NCI-H774 (cell line): ENCODE measurements around the gene SNCAIP.

Experiments used
- DNase-seq: peaks from one replicate; lab custom pipeline; 2025; lab: John Stamatoyannopoulos, UW

The SNCAIP gene

DNA sequence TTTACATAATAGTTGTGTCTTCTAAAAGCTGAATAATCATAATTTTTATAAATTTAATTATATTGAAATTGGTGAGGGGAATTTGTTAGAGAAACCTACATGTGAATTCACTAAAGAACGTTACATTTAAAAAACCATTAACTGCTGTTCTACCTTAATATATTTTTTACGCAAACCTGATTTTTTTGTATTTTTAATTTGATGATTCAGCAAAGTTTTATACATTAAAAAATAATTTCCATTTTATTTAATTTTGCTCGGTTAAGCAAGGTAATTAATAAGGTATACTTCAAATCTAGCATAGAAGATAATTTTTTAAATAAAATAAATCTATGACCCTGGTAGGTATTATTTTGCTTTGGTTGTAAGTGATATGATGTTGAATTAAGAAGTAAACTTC is 114.3 kb downstream of the SNCAIP start:
- DNase-seq = no peak

DNA sequence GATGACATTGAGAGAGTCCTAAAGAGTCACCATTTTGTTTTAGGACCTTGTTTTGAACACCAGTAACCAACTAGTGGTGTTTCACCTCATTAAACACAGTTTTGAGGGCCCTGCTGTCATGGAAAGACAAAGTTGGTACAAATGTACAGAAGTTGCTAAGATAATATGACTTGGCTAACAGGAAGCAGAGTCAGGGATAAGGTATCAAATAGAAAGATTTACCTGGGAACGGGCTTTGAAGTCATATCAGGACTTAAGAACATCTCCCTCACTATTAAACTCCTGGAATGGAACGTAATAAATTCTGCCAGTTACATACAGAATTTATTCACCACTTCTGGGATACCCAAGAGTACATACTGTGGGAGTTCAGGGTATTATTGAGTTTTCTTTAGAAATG is 115.6 kb downstream of the SNCAIP start:
- DNase-seq = no peak

DNA sequence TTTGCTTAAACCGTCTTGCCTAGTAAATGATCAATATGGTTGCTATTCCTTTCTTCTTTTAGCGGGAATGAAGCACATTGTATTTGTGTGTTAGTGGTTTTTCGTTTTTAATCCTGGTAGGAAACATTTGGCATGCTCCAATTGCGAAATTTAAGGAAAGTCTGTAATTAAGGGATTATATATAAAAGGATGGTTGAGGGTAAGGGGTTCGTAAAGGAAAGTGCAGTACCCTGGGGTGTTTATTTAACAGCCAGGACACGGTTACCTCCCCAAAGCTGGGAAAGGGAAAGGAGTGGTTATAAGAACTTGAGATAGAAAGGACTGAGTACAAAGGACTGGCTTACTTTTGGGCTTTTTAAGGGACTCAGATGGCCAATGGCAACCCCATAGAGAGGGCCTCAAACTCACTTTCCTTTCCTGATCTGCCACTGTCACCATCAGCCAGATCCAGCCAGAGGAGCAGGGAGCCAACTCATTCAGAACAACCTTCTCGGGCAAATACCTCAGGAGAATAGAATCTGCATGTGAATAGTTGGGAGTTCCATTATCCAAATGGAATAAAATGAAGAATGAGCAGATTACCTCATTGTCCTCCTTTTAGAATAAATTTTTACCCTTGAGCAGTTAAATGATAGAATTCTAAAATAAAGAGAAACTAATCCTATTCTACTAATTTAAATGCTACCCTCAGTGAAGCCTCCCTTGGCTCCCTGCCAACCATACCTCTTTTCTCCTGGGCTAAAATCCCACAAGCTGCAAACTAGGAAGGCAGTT is 117.7 kb downstream of the SNCAIP start:
- DNase-seq = no peak

DNA sequence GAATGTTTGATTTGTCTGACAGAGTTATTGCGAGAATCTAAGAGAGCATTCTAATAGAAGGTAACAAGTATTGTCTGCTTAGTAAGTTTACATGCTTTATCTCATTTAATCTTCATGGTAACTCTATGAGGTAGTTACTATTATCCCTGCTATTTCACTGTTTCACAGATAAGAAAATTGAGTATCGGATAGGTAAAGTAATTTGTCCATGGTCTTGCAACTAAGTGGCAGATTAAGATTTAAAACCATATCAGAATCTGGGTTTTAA is 118.2 kb downstream of the SNCAIP start:
- no peak for DNase-seq

DNA sequence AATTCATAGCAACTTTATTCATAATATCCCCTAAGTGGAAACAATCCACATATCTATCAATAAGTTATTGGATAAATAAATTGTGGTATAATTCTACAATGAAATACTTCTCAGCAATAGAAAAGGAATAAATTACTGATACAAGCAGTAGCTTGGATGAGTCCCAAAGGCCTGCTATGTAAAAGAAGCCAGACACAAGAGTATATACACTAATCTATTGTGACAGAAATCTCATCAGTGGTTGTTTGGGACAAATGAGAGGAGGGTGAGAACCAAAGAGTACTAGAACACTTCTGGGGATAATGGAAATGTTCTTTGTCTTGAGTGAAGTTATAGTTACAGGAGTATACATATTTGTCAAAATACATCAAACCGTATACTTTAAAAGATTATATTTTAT is 119.3 kb downstream of the SNCAIP start:
- no peak for DNase-seq

DNA sequence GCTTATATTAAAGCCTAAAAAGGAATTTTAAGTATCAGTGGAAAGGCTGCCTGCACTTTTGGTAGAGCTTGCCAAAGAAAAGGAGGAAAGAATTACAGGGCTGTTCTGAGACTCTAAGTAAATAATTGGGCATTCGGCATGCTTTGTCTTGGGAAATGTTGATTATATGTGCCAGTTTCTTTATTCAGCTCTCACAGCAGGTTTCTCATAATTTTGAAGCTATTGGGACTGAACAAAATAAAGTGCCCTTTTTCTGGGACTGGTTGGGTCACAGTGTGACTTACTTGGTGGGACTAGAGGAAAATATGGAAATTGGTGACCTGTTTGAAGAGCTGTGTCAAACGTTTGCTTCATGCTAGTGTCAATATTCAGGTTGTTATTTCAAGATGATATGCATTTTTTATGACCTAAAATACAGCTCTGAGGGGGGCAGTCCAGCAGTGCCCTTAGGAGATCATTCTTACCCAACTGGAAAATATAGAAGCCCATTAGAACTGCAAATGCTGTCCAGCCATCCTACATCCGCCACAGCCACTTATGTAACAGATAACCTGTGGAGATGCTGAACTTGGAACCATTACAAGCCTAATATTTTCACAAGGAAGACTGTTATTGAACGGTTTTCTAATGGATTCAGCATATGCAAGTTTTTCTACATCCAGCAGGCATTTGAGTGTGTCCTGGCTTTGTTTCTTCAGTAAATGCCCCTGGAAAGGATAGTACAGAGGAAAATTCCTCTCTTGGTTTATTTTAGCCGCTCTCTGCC is 122.4 kb downstream of the SNCAIP start:
- no peak for DNase-seq

DNA sequence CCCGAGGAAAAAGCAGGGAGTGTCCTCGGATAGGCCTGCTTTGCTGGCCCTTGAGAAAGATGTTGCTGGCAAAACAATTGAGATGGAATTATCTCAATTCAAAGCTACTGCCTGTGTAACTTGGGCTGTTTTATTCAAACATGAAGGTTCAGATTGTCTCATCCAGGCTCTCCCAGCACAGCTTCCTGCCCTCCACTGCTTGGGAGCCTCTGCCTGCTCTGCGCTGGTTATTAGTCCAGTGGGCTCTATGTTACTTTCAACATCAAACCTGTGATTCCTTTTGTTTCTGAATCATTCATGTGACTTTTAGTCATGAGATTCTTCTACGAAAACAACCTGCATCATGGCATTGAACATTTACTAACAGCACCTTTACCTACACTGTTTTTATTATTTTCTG is 123.2 kb downstream of the SNCAIP start:
- DNase-seq = no peak

DNA sequence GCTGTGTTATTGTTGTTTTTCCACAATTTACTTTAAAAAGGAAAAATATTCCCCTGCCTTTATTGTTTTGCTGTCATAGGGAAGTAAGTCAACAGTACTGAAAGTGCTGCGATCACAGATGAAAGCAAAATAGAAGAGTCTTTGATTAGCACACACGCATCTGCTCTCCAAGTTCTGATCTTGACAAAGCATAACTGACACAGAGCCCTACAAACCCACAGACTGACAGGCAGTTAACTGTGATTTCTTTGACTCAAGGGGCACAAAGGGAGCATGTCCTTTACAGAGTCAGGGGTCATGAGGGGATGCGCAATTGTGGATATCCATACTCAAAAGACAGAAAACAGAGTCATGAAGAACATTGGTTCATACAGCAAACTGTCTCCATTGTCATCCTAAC is 123.7 kb downstream of the SNCAIP start:
- DNase-seq = no peak

DNA sequence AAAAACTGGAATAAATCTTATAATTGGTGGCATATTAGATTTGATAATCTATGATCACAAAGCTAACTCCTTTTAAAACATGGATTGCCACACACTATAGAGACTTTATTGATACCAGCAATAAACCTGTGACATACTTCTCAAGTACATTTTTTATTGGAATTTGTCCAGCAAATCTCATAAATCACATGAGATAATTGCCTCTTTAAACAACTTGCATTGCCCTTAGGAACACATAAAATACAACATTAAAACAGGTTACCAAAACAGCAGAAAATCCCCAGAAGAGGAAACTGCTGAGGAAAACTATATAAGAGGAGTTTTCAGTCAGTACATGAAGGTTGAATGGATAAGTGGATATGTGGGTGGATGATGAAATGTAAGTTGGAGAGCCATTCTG is 124.6 kb downstream of the SNCAIP start:
- DNase-seq = no peak

DNA sequence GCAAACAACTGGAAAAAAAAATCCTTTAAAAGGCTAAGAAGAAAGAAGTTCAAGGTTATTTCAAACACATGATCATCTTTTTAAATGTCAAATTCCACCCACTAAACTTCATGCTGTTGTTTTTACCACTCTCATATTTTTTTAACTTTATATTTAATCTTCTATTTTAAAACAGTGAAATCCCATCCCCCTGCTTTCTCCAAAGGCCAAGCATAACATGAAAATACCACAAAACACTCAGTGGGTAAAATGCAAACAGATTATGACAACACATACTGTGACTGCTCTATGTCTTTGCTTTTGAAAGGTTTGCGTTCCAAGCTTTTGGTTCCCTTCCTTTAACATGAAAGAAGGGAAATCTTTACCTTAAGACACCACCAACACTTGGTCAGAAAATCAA is 127.6 kb downstream of the SNCAIP start:
- DNase-seq = no peak

DNA sequence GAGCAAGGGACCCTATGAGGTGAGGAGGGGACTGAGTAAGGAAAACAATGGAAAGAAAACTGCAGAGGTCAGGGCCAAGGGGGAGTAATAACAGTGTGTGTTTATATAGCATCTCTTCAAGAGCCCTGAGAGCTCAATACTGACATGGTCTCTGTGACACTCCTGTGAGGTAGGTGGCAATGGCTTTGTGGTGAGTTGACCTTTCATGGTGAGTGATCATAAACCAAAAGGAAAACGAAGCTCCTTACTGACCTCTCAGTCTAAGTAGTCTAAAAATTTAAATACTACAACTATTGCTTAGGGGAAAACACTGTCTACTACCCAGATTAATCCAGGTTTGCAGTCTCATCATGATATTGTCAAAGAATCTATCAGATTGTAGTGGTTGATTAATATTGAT is 130.9 kb downstream of the SNCAIP start:
- no peak for DNase-seq

DNA sequence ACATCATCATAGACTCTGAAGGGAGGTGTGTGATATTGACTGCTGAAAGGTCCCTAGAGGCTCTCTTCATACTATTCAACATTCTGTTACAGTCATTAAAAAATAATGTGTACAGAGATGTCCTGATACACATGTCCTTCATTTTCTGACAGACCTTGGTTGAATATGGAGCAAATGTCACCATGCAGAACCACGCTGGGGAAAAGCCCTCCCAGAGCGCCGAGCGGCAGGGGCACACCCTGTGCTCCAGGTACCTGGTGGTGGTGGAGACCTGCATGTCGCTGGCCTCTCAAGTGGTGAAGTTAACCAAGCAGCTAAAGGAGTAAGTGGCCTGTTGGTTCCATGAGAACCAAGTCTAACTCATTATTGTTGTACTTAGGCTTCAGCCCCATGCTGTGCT is 132.4 kb downstream of the SNCAIP start:
- no peak for DNase-seq

DNA sequence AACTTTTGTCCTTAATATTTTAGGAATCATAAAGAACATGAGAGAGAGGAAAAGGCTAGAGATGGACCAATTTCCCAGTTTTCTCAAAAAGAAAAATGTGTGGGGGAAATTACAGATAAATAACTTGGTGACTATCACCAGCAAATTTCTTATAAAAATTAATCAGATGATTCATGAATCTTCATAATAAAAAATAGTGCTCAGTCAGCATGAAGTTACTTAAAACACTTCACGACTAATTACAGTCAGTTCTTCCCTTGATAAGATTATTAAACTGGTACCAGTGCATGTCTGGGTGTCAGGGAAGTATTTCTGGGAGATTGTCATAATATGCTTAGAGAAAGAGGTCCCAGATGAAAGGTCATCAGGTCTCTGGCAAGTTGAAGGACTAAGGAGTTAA is 133.0 kb downstream of the SNCAIP start:
- no peak for DNase-seq

DNA sequence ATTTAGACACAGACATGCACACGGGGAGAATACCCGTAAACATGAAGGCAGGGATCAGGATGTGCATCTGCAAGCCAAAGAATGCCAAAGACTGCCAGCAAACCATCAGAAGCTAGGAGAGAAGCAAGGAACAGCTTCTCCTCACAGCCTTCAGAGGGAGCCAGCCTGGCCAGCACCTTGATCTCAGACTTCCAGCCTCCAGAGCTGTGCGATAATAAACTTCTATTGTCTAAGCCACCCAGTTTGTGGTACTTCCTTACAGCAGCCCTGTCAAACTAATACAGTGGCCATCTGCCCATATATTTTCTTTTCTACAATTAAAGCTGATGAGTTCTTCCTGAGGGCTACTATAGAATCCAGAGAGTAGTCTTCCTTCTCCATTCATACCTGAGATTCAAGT is 135.0 kb downstream of the SNCAIP start:
- no peak for DNase-seq

DNA sequence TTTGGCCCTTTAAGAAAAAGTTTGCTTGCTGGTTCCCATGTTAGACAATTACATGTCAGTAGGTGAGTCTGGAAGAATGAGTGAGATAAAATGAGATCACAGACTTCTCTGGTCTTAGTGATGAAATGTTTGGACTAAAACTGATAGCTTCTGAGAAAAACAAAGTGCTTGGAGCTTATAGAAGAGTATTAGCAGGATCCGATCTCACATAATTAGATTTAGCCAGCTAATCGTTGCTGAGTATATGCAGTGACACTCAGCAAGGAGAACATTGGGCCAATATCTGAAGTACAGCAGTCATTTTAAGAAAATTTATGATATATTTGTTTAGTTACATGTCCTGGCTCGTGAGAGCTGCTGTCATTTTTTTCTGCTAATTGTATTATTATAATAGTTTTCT is 135.8 kb downstream of the SNCAIP start:
- no peak for DNase-seq

DNA sequence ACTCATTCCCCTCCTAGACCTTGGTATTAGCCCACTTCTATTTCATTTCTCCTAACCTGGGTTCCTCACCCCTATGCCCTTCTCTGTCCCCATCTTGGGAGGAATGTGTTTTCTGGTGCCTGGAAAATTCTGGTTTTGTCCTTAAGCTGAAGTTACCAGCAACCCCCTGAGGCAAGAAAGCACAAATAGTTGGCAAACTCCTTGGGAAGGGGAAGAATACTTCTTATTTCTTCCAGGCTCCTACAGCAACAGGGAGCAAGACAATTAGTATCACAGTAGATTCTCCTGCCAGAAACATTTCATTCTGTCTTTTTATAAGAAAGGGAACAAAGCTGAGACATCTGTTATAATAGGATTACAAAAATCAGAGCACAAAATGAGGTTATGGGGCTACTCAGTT is 142.5 kb downstream of the SNCAIP start:
- no peak for DNase-seq

DNA sequence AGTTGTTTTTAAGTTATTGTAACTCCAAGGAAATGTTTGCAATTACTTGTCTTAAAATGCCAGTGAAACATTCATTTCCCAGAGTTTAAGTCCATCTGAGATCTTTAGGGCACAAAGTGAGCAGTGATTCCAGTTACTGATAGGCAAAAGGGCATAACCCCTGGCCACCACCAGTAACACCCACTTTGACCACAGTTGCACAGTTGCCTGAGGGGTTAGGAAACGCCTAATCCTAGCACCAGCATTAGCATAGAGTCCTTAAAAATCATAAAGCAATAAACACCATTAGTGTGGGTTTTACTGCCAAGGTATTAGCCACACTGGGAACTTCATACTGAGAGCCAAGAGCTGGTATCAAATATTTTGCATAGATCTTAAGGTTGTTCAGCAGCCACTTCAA is 143.9 kb downstream of the SNCAIP start:
- no peak for DNase-seq

DNA sequence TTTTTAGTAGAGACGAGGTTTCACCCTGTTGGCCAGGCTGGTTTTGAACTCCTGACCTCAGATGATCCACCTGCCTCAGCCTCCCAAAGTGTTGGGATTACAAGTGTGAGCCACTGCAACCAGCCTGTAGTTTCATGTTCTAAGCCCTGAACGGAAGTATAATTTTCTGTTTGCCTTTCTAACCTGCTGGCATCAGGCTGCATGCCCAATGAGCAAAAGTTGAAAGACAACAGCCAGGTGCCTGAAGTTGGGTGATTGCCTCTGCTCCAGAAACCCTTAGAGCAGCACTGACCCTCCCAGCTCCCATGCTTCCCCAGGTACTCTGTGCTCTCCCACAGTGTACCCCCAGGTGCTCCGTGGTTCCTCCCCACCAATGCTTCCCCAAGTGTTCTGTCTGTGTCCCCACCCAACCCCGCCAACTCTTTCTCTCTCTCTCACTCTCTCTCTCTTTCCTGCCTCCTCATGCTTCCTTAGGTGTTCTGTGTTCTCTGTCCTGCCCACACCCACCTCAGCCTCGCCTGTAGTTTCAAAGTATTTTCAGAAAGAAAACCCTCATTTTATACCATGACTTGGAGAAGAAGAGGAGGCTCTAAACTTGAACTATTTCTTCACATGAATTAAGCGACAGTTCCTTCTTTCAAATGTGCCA is 145.3 kb downstream of the SNCAIP start:
- DNase-seq = no peak

DNA sequence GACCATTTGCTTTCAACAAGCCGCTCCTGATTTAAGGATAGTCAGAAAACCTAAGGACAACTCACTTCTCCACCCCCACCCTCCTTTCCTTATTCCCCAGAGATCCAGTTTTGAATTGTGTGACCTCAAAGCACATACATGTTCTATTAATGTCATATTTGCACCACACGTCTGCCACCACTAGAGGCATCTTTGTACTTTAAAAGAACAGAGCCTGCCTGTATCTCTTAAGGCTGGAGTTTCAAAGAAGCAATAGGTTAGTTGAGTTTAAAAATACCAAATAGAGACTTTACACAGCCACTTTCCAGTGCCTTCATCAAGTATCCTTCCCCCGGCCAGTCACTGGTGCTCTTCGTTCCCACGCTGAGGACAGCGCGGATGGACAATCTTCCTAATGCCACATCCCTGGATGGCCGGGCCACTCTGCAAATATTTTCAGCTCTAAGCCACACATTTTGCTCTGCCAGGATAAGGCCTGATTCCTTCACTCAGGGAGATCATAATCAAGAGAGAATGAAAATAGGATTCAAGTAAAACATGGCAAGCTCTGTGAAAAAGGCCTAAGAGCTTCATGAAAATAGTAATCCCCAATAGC is 146.3 kb downstream of the SNCAIP start:
- DNase-seq = no peak

DNA sequence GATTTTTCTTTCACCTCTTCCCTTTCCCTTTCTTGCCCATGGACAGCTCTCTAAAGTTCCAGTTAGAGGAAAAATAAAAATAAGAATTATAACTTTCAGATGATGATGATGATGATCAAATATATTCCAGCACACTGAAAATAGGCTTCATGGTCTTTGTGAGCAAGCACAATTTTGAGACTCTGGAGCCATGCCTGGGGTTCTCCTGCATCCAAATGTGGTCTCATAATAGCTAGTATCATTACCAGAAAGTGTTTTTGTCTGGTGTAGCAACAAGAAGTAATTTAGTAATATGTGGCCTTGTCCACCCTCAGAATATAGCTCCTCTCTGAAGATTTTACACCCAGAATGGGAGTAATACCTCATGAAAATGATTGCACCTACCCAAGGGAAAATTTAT is 150.4 kb downstream of the SNCAIP start:
- DNase-seq = no peak

DNA sequence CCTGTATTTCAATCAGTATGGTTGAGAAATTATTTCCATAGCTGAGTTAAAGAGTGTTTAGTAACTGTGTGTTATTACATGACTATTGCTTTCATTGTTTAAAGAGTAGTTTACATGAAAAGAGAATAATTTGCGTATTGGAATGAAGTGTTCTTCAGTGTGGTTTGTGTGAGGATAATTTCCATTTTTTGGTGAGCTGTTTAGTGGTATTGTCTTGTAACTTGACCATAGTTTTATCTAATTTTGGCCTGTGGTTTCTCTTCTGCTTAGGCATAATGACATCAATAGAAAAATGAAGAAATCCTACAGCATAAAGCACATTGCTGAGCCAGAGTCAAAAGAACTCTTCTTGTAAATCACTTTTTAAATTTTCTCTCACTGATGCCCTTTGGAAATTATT is 151.2 kb downstream of the SNCAIP start:
- no peak for DNase-seq

DNA sequence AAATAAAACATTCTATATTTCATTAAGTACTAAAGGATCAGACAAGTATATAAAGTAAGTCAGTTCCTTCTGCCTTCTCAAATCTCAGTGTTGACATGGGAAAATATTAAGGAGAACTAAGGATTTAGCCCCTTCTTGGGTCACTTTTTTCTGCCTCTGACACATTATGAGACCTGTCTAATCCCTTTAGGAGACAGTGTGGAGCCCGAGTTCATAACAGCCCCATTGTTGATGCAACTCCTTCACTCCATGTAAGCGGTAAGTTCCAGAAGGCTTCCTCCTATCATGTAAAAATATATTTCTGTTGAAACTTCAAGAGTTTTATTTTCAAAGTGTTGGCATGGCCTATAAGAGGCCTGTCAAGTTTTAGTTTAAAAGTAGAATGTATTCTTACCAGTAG is 152.2 kb downstream of the SNCAIP start:
- DNase-seq = no peak

DNA sequence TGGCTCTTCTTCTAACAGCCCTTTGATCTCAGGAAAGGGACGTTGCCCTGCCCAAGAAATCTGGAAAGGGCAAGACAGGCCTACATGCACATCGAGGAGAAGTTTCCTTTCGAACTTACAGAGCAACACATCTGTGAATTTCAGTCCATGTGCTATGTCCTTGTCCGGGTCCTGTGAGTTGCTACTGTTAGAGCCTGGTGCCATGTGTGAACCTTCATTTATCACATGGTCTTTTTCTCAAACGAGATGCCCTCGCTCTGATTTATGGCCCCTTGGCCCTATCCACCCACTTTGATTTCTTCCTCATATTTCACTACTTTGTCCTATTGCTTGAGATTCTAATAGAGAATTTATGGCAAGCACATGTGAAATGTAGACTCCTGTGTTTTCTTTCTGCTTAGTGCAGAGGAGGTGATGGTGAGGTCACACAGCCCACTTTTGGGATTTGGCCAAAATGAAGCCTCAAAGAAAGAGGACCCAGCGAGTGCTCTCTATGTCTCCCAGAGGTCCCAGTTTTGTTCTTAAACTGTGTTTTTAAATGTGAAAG is 153.1 kb downstream of the SNCAIP start:
- no peak for DNase-seq
